ENCODE results near the gene TMEM132D.

The TMEM132D gene

GRCh38 chr12:129075460-129076208 lies 828.2 kb downstream of the TMEM132D start:
- Histone ChIP-seq H3K9me3 (ENCODE audit: control insufficient read depth, insufficient read depth, low read depth, low read length) (no peaks in the 10 kb centered on the region), H3K27ac (ENCODE audit: extremely low read depth, low read depth, low read length) (no peak overlapping the region), H3K4me3 (ENCODE audit: low read depth, low read length) (no peak overlapping the region), H3K4me1 (ENCODE audit: control insufficient read depth, insufficient read depth, low read length) (no peaks in the 10 kb centered on the region), H3K36me3 (ENCODE audit: control insufficient read depth in 2 of 2, insufficient read depth in 1 of 2, low read length in 2 of 2) (no peaks in the 10 kb centered on the region)
- TF ChIP-seq ZNF398 (tag by site-specific recombination; IDR thresholded peaks at IDR 0.05) = no peak
- no peak for TF ChIP-seq ZNF639 (tag by site-specific recombination; IDR thresholded peaks at IDR 0.05)
- TF ChIP-seq ZNF544 (tag by site-specific recombination; IDR thresholded peaks at IDR 0.05) = no peak
- no peak for TF ChIP-seq ZNF19 (tag by site-specific recombination; IDR thresholded peaks at IDR 0.05; ENCODE audit: low read depth)
- no peak for TF ChIP-seq ZSCAN16 (tag by site-specific recombination; IDR thresholded peaks at IDR 0.05)
- TF ChIP-seq, protein P1, sequence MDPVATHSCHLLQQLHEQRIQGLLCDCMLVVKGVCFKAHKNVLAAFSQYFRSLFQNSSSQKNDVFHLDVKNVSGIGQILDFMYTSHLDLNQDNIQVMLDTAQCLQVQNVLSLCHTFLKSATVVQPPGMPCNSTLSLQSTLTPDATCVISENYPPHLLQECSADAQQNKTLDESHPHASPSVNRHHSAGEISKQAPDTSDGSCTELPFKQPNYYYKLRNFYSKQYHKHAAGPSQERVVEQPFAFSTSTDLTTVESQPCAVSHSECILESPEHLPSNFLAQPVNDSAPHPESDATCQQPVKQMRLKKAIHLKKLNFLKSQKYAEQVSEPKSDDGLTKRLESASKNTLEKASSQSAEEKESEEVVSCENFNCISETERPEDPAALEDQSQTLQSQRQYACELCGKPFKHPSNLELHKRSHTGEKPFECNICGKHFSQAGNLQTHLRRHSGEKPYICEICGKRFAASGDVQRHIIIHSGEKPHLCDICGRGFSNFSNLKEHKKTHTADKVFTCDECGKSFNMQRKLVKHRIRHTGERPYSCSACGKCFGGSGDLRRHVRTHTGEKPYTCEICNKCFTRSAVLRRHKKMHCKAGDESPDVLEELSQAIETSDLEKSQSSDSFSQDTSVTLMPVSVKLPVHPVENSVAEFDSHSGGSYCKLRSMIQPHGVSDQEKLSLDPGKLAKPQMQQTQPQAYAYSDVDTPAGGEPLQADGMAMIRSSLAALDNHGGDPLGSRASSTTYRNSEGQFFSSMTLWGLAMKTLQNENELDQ (tag by site-specific recombination; IDR thresholded peaks at IDR 0.05; ENCODE audit: low read depth) = no peak
- no peak for TF ChIP-seq ZNF645 (tag by site-specific recombination; IDR thresholded peaks at IDR 0.05)
- no peak for TF ChIP-seq ZNF626 (tag by site-specific recombination; IDR thresholded peaks at IDR 0.05)
- no peak for TF ChIP-seq ZNF677 (tag by site-specific recombination; IDR thresholded peaks at IDR 0.05)
- TF ChIP-seq ZNF558 (tag by site-specific recombination; IDR thresholded peaks at IDR 0.05) = no peak
- TF ChIP-seq ZNF138 (tag by site-specific recombination; IDR thresholded peaks at IDR 0.05; ENCODE audit: borderline replicate concordance) = no peak
- no peak for TF ChIP-seq ZNF580 (tag by site-specific recombination; IDR thresholded peaks at IDR 0.05)
- no peak for TF ChIP-seq ZNF664 (tag by site-specific recombination; IDR thresholded peaks at IDR 0.05)
- no peak for TF ChIP-seq HOXA7 (CRISPR knock-in tag; IDR thresholded peaks at IDR 0.05; ENCODE audit: borderline replicate concordance)
- no peak for TF ChIP-seq ZNF571 (tag by site-specific recombination; IDR thresholded peaks at IDR 0.05)
- POLR2A ChIA-PET = no interaction called here
- CTCF ChIA-PET = interaction anchor here (0.6 kb wide), 1 partner anchor 206 kb away, joined by 3 read pairs; no protein-coding TSS in a partner anchor

DNA sequence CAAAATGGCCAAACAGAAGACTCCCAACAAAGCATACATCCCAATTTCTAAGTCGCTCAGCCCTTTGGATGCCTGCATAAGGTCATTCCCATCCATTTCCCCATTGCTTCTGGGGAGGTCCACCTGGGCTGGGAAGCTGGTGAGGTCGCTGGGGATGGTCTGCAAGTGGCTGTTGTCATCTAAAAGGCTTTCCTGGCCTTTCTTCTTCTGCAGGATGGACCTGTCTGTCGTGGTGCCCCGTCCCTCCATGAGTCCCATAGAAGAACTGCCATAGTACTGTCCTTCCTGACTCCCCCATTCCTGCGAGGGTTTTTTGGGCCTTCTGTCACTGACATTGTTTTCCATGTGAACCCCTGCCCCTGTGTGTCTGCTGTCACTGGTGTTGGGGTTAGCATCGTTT lies 829.4 kb downstream of the TMEM132D start:
- Histone ChIP-seq H3K27ac (ENCODE audit: extremely low read depth, low read depth, low read length) (no peak overlapping the region), H3K36me3 (ENCODE audit: control insufficient read depth in 2 of 2, insufficient read depth in 1 of 2, low read length in 2 of 2) (no peaks in the 10 kb centered on the region), H3K4me3 (ENCODE audit: low read depth, low read length) (no peak overlapping the region), H3K4me1 (ENCODE audit: control insufficient read depth, insufficient read depth, low read length) (no peaks in the 10 kb centered on the region), H3K9me3 (ENCODE audit: control insufficient read depth, insufficient read depth, low read depth, low read length) (no peaks in the 10 kb centered on the region)
- CTCF ChIA-PET = no interaction called here
- POLR2A ChIA-PET = no interaction called here
- TF ChIP-seq ZNF426 (tag by site-specific recombination; IDR thresholded peaks at IDR 0.05) (no peak), ZNF239 (tag by site-specific recombination; IDR thresholded peaks at IDR 0.05) (no peak), ZNF621 (tag by site-specific recombination; IDR thresholded peaks at IDR 0.05) (no peak), ZNF10 (tag by site-specific recombination; IDR thresholded peaks at IDR 0.05) (no peak), KLF16 (tag by site-specific recombination; IDR thresholded peaks at IDR 0.05) (no peak), RBAK (tag by site-specific recombination; IDR thresholded peaks at IDR 0.05) (no peak), ZNF174 (tag by site-specific recombination; IDR thresholded peaks at IDR 0.05) (no peak), ZFP41 (tag by site-specific recombination; IDR thresholded peaks at IDR 0.05; ENCODE audit: borderline replicate concordance) (no peak)

All from HEK293 (cell line).